ENCODE data around the gene PAWR.

- TF ChIP-seq CTCF (IDR thresholded peaks at IDR 0.05) (no peak), POLR2A (IDR thresholded peaks at IDR 0.05) (no peak)
Observed at GRCh38 chr12:79590751-79591150, 100.0 kb downstream of the PAWR start.
